MCF 10A (cell line): ENCODE data around the gene PIBF1. TPM values are rescaled to one million over a fixed set of nuclear protein-coding genes. Genes with fewer than 3 reads are reported as not detected.

ENCODE experiments used
- BruUV-seq: library from RNA; stranded (reverse); fragments of 400-500 nt; replicated peaks from 2 replicates; lab custom pipeline; 2021; lab: Mats Ljungman, UMichigan
- CTCF ChIA-PET: fragments of 300-600 bp; sonication (Branson Sonifier 250); formaldehyde crosslinking; extraction: SDS; loops from one replicate; lab custom pipeline; 2021; ENCODE audit warnings: antibody characterized with exemption, inconsistent platforms; lab: Yijun Ruan, JAX
- POLR2A ChIA-PET: fragments of 300-600, 350-650 bp; sonication (Branson Sonifier 250); formaldehyde crosslinking; extraction: SDS; loops from one replicate; lab custom pipeline; 2020; ENCODE audit warnings: antibody characterized with exemption, inconsistent platforms; lab: Yijun Ruan, JAX
- DNase-seq: peaks from one replicate; pipeline ENCODE4 v3.0.0-alpha.2; 2018; ENCODE audit not compliant: unreplicated experiment
- H3K27ac Mint-ChIP-seq: one replicate; pipeline ENCODE4 v1.8.0; 2022; ENCODE audit warnings: mild to moderate bottlenecking, low read depth, mixed read lengths; ENCODE audit not compliant: unreplicated experiment
- H3K27me3 Mint-ChIP-seq: one replicate; pipeline ENCODE4 v1.8.0; 2022; ENCODE audit warnings: mixed read lengths; ENCODE audit not compliant: insufficient read depth, unreplicated experiment
- H3K36me3 Mint-ChIP-seq: one replicate; pipeline ENCODE4 v1.8.0; 2022; ENCODE audit warnings: mild to moderate bottlenecking, moderate library complexity, mixed read lengths; ENCODE audit not compliant: insufficient read depth, unreplicated experiment
- H3K4me1 Mint-ChIP-seq: one replicate; pipeline ENCODE4 v1.8.0; 2022; ENCODE audit warnings: mixed read lengths; ENCODE audit not compliant: insufficient read depth, unreplicated experiment
- H3K4me3 Mint-ChIP-seq: one replicate; pipeline ENCODE4 v1.8.0; 2022; ENCODE audit warnings: mild to moderate bottlenecking, moderate library complexity, mixed read lengths; ENCODE audit not compliant: unreplicated experiment
- H3K9me3 Mint-ChIP-seq: one replicate; pipeline ENCODE4 v1.8.0; 2022; ENCODE audit warnings: mixed read lengths; ENCODE audit not compliant: unreplicated experiment
- intact Hi-C: fragments of 100-400 bp; cut with micrococcal nuclease; formaldehyde crosslinking; loops from 2 replicates; pipeline ENCODE4 v1.14.1; 2022
- total RNA-seq: library from RNA; stranded (reverse); gene quantifications from 2 replicates; pipeline ENCODE4 v1.2.3, GENCODE V29; 2022
- TF ChIP-seq, protein P1 (sequence below): fragments of 200-600 bp; IDR thresholded peaks from one replicate; pipeline ENCODE4 v1.8.0; 2022; ENCODE audit warnings: antibody characterized with exemption, mild to moderate bottlenecking; ENCODE audit not compliant: unreplicated experiment

Gene PIBF1
- total RNA-seq, 1 experiment from 2014 or later, result 30.4 TPM

DNA sequence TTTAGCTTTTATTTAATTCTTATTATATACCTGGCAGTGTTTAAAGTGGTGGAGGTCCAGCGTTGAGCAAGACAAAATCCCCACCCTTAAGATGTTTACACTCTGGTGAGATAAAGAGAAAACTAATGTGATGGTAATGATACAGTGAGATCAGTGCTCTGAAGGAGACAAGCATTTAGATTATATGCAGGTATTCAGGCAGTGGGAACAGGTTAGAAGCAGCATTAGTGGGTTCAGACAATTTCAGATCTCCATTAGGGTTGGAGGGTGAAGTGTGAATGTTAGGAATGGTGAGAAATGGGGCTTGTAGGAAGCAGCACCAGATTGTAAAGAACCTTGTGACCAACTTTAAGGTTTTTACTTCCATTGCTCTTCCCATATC lies 39.0 kb downstream of the PIBF1 start:
- peaks cover 30% of the 10 kb centered on the region for H3K36me3 Mint-ChIP-seq
- DNase-seq, result no peak
- H3K27ac Mint-ChIP-seq, result no peak overlapping the region
- no peaks in the 10 kb centered on the region for H3K9me3 Mint-ChIP-seq
- no peaks in the 10 kb centered on the region for H3K27me3 Mint-ChIP-seq
- H3K4me3 Mint-ChIP-seq, result no peak overlapping the region
- POLR2A ChIA-PET, result interaction anchor here (1.4 kb wide), 1 partner anchor 12 kb away, joined by 3 read pairs; no protein-coding TSS in a partner anchor
- TF ChIP-seq, protein P1, sequence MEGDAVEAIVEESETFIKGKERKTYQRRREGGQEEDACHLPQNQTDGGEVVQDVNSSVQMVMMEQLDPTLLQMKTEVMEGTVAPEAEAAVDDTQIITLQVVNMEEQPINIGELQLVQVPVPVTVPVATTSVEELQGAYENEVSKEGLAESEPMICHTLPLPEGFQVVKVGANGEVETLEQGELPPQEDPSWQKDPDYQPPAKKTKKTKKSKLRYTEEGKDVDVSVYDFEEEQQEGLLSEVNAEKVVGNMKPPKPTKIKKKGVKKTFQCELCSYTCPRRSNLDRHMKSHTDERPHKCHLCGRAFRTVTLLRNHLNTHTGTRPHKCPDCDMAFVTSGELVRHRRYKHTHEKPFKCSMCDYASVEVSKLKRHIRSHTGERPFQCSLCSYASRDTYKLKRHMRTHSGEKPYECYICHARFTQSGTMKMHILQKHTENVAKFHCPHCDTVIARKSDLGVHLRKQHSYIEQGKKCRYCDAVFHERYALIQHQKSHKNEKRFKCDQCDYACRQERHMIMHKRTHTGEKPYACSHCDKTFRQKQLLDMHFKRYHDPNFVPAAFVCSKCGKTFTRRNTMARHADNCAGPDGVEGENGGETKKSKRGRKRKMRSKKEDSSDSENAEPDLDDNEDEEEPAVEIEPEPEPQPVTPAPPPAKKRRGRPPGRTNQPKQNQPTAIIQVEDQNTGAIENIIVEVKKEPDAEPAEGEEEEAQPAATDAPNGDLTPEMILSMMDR, result no peak
- CTCF ChIA-PET, result interaction anchor here (1.0 kb wide), 1 partner anchor 890 kb away, joined by 3 read pairs; no protein-coding TSS in a partner anchor
- no peaks in the 10 kb centered on the region for H3K4me1 Mint-ChIP-seq
- intact Hi-C loops, result no loop called here
- BruUV-seq, result no TSS peak

DNA sequence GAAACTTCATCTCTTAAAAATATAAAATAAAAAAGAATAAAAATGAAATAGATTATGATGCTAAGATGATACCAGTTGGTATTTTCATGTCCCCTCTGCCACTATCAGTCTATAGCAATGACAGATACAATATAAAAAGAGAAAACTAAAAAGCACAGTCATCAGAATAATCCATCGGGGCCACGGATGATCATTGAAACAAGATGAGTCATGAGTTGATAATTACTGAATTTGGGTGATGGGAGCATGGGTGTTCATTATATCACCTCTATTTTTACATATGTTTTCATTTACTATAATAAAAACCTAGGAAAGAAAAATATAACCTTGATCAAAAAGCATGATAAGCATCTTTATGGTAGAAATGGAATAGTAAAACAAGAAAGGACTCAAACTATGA lies 41.1 kb downstream of the PIBF1 start:
- Mint-ChIP-seq H3K27ac (no peak overlapping the region), H3K4me3 (no peak overlapping the region), H3K9me3 (no peaks in the 10 kb centered on the region), H3K4me1 (no peaks in the 10 kb centered on the region), H3K27me3 (no peaks in the 10 kb centered on the region), H3K36me3 (peaks cover 41% of the 10 kb centered on the region)
- ChIA-PET CTCF (interaction anchor here (0.5 kb wide), 1 partner anchor 12 kb away, joined by 3 read pairs; no protein-coding TSS in a partner anchor), POLR2A (interaction anchor here (0.7 kb wide), 1 partner anchor 1161 kb away, joined by 3 read pairs; no protein-coding TSS in a partner anchor)
- no TSS peak for BruUV-seq
- no peak for DNase-seq
- intact Hi-C loops, result no loop called here
- TF ChIP-seq, protein P1, result no peak

DNA sequence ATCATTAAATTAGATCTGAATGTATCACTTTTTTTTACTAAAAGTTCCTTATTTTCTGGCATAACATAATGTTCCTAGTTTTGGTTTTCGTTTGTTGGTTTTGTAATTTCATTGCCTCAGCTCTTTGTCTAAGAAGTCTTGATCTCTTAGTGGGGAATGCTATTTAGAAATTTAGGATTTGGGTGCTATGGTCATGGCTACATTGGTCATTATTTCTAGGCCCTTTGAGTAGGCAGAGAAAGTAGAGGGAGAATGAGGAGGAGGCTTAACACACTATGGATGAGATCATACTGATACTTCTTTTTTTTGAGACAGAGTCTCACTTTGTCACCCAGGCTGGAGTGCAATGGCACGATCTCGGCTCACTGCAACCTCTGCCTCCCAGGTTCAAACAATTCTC lies 41.8 kb downstream of the PIBF1 start:
- intact Hi-C loops, result no loop called here
- Mint-ChIP-seq H3K27me3 (no peaks in the 10 kb centered on the region), H3K9me3 (no peaks in the 10 kb centered on the region), H3K4me1 (no peaks in the 10 kb centered on the region), H3K27ac (no peak overlapping the region), H3K4me3 (no peak overlapping the region), H3K36me3 (peaks cover 42% of the 10 kb centered on the region)
- ChIA-PET CTCF (interaction anchor here (0.6 to 0.7 kb wide), 2 partner anchors 8 to 1350 kb away, joined by 3 read pairs; no protein-coding TSS in a partner anchor), POLR2A (no interaction called here)
- DNase-seq, result no peak
- BruUV-seq, result no TSS peak
- TF ChIP-seq, protein P1, result no peak

DNA sequence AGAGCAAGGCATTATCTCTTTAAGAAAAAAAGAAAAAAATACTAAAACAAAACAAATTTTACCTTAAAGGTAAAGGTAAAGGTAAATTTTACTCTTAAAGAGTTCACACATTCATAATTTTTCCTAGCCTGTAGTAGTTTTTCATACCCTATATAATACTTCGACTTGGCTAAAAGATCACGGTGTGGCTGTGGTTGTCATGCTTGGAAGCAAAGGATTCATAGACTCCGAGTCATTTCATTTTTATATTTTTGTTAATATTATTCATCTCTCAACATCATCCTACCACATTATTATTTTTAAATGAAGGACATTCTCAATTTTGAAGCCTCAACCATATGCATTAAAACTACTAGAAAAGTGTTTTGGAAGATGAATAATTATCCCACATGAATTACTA lies 52.7 kb downstream of the PIBF1 start:
- H3K4me3 Mint-ChIP-seq, result no peak overlapping the region

More for the DNA sequence above, 52.7 kb downstream of the PIBF1 start:
- Mint-ChIP-seq H3K36me3 (peaks cover 11% of the 10 kb centered on the region), H3K27me3 (no peaks in the 10 kb centered on the region), H3K9me3 (peaks cover 7% of the 10 kb centered on the region), H3K27ac (no peak overlapping the region), H3K4me1 (peaks cover 13% of the 10 kb centered on the region)
- TF ChIP-seq, protein P1, result no peak
- DNase-seq, result no peak
- no TSS peak for BruUV-seq
- ChIA-PET POLR2A (no interaction called here), CTCF (no interaction called here)
- intact Hi-C loops, result no loop called here
